NCI-H1092 (cell line): ENCODE measurements around the gene RASGRF1.
"Not testable (repeated sequence)": the region's sequence is repeated elsewhere in the genome, so short reads cannot be mapped to it uniquely, and the experiment has no call there.

Source experiments
- DNase-seq: peaks from one replicate; lab custom pipeline; 2025; lab: John Stamatoyannopoulos, UW

The RASGRF1 gene, protein sequence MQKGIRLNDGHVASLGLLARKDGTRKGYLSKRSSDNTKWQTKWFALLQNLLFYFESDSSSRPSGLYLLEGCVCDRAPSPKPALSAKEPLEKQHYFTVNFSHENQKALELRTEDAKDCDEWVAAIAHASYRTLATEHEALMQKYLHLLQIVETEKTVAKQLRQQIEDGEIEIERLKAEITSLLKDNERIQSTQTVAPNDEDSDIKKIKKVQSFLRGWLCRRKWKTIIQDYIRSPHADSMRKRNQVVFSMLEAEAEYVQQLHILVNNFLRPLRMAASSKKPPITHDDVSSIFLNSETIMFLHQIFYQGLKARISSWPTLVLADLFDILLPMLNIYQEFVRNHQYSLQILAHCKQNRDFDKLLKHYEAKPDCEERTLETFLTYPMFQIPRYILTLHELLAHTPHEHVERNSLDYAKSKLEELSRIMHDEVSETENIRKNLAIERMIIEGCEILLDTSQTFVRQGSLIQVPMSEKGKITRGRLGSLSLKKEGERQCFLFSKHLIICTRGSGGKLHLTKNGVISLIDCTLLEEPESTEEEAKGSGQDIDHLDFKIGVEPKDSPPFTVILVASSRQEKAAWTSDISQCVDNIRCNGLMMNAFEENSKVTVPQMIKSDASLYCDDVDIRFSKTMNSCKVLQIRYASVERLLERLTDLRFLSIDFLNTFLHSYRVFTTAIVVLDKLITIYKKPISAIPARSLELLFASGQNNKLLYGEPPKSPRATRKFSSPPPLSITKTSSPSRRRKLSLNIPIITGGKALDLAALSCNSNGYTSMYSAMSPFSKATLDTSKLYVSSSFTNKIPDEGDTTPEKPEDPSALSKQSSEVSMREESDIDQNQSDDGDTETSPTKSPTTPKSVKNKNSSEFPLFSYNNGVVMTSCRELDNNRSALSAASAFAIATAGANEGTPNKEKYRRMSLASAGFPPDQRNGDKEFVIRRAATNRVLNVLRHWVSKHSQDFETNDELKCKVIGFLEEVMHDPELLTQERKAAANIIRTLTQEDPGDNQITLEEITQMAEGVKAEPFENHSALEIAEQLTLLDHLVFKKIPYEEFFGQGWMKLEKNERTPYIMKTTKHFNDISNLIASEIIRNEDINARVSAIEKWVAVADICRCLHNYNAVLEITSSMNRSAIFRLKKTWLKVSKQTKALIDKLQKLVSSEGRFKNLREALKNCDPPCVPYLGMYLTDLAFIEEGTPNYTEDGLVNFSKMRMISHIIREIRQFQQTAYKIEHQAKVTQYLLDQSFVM (N-terminal part only)

DNA sequence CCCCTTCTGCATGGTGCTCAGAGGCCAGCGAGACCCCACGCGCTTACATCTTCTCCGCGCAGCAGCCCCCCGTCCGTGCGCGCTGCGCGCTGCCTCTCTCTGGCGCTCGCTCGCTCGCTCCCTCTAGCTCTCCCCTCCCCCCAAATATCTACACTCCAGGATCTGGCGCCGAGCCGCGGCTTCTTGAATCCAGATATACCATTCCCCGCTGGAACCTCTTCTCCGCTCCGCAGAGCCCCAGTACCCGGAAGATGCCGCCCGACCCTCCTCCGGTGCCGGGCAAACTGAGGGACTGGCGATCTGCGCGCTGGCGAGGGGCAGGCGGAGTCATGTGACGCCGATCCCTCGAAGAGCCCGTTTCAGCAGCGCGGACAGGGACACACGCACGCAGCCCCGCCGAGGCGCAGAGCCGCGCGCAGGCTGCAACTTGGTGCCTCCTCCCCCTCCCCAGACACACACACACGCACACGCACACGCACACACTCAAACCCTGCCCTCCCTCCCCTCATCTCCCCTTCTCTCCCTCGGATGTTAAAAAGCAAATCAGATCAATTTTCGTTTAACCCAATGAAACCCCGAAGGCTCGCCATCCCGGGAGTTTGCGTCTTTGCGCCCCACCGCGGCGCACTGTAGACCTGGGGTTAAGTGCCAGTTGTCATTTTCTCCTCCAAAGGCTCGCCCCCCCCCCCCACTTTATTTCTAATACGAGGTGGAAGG lies at the start of gene RASGRF1:
Gene RASGRF1, minus strand, starts transcription at position 294 of the 717 bp plus-strand sequence. Its CDS starts 282 bp downstream, at position 12.
- DNase-seq = no peak

DNA sequence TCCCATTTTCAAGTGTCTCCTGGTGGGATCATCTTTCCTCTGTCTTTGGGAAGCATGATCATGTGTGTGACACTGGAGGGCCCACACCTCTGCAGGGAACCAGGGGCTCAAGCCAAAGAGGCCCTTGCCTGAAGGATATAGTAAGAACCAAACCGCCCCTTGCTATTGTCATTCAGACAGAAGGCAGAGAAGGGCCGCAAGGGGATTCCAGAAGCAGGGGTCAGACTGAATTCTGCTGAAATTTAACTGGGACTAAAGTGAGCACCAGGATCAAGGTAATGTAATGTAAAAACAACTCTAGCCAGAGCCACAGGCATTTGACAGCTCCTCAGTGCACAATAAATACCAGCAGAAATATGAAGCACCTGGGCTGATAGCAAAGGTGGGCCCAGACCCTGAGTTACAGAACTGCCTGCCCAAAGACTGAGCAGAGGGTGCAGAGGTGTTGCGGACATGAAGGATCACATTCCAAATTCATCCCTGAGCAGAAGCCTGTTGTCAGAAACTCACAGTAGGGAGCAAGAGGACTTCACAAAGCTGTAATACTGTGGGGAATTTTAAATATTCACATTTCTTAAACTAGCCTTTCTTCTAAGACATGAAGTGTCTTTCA lies 46.0 kb upstream of the RASGRF1 start:
- no peak for DNase-seq

DNA sequence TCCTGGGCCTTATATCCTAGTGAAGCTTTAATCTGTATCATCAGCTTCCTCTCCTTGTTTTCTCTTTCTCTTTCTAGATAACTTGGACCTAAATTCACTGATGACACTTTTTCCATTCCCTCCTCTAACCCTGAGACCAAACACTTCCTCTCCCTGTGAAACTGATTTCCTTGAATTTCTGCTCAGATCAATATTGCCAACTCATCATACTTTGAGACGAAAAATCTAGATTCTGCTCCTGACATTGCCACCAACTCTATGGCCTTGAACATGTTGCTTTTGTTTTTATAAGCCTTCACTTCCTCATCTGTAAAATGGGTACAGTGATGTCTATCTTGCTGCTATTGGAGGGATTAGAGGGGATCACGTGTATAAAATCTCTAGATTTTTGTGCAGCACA lies 42.7 kb upstream of the RASGRF1 start:
- DNase-seq = no peak

DNA sequence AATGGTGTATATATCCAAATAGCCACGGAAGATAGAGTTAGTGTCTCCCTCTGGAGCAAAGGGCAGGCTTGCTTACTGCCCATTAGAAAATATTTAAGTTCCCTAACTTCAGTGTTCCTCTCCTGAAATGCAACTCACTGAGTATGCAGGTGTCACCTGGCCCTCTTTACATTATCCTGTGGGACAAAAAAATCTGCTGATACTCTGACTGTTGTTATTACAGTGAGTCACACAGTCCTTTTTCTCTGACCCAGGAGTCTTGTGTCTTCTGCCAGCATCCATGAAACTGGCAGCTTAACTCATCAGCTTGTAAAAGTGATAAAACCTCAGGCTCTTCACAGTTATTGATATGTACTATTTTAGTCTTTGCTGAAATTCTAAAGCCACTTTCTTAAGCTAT lies 42.2 kb upstream of the RASGRF1 start:
- DNase-seq = no peak

DNA sequence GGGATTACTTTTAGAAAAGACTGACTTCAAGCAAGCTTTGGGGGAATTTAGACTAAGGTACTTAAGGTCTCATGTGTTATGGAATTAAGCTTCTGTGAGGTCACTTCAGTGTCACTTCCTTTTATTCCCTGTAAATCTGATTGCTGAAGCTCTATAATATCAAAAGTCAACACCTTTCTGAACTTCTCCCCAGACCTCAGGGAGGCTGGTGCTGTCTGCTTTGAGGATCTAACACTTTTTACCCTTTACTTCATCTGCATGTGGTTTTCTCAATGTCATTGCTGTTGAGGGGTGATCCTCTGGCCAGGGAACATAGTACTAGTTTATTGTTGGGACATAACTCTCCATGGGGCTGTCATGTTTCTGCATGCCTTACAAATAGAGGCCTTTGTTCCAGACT lies 41.8 kb upstream of the RASGRF1 start:
- no peak for DNase-seq

DNA sequence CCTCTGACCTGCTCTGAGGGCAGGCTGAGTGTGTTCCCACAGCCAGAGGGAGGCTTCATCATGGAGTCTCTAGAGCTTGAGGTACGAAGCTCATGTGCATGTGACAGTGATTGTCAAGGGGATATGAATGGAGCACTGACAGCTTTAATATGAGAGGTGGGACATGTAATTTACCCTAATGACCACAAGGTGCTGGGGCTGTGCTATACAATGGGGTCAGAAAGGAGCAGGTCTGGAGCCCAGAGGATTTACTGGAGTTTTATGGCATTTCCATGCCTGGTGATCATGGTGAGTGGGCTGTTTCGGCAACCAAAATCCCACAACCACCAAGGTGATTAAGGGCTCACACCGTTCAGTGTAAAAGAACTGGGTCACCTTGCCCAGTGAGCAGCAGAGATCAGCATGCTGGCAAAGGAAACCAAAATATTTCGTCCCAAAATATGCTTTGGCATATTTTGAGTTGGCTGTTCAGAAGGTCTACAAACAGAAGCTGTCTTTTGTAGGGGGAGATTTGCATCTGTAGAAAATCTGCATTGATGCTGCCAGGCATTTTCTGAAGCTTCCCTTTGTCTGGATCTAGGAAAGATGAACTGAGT lies 40.1 kb upstream of the RASGRF1 start:
- DNase-seq = no peak

DNA sequence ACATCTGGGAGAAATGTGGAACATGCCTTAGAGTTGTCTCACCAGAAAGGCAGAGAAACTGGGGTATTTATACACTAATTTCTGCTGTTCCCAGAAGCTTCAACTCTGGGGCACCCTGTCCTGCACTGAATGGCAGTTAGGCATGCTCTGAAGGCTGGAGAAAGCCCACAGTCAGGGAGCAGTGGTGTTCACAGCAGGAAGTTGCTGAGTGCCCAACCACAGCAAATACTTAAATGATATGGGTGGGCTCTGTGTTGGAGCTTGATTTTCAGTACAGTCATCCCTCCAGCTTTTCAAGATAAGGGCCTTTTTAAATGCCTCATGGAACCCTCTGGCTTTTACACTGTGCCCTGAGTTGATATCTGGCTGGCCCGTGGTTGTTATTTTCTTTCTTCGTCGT lies 38.7 kb upstream of the RASGRF1 start:
- no peak for DNase-seq

DNA sequence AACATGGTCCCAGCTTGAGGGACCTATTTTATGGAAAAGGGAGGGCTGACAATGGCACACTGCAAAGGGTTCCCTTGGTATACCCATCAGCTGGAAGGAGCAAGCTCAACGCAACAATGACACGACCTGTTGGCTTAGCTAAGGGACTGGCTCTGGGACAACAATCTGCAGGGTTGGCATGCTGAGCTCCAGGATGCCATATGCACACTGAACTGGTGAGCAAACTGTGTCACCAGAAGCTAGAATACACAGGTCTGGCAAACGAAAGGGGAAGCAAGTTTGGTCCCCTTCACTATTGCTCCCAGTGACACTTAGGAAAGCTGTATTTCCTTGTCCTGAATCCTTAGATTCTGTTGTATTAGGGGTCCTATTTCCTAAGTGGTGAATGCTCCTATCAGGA lies 38.0 kb upstream of the RASGRF1 start:
- DNase-seq = no peak

DNA sequence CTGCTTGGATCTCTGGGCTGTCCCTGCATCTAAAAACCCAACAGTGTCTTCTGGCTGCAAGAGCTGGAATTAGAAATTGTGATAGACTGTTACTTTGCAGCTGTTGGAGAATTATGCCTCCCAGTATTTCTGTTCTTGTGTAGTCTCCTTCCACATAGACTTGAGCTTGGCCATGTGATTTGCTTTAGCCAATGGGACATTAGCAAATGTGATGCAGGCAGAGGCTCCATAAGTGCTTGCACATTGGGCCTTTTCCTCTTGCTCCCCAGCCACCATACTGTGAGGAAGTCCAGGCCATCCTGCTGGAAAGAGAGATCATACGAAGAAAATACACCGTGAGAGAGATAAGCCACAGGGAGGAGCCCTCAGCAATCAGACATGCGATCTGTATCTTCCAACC lies 33.8 kb upstream of the RASGRF1 start:
- DNase-seq = no peak

DNA sequence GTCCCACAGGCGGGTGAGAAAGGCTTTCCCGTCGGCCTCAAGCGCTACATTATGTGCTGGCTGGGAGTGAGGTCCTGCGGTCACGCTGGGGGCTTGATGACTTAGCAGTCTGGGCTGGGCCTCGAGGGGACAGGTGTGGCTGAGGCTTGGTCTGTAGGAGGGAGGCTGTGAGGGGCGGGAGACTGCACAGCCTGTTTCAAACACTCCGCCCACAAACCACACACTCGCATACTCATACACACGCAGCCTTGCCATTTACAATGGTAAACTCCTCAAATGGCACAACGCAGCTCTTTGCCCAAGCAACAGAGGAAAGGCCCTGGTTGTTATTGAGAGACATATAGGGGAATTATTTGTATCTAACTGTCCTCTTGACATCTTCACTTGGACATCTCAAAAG lies 32.4 kb upstream of the RASGRF1 start:
- no peak for DNase-seq

DNA sequence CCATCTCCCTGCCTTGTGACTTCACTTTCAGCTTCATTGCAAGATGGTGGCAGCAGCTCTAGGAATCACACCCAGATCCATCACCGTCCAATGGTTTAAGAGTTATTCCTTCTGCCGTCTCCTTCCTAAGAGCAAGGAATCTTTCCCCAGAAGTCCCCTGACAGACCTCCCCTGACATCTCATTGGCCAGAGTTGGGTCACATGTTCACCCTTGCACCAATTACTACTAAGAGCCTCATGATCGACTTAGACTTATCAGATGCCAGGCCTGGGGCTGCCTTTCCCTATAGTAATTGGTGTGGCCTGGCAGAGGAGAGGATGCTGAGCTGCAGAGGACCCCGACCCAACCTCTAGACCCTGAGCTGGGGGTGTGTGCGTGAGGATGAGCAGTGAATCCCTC lies 31.8 kb upstream of the RASGRF1 start:
- no peak for DNase-seq

DNA sequence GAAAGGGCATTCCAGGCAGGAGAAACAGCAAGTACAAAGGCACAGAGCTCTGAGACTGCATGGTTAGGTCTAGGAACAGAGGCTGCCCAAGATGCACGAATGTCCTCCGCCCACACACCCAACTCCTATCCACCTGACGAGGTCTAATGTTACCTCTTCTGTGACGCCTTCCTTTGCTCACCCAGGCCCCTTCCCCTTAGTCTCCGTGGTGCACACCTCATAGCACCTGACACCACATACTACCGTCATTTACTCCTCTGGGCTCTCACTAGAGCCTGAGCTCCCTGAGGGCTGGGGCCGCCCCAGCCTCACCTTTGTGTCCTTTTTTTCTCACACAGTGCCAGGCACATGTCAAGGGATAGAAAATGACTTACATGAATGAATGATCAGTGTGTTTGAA lies 31.0 kb upstream of the RASGRF1 start:
- no peak for DNase-seq

DNA sequence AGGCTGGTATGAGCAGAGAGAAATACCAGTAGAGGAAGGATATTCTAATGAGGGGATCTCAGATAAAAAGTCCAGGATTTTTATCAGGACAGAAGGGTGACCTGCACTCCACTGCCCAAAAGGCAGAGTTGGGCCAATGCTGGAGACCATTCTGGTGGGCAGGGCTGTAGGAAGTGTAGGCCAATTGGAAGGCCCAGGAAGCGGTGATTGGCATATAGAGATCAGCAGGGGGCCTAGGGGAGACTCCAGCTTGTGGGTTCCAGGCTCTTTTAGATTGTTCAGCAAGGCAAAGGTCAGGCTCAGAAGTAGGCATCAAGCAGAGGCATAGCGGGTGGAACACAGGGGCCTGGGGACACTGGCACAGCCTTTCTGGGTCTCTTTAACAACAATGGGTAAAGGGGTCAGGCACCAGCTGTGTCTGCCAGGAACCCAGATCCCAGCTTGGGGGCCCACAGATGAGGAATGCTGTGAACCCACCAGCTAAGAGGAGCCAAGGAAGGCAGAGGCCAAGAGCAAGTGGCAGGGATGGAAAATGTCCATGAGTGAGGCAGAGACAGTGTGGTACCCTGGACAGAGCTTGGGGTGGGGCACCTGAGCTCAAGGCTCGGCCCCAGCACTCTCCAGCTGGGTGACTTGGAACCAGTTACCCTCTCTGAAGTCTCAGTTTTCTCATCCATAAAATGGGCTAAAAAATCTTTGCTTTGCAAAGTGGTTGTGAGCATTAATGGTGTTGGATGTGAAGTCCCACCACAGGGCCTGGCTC lies 27.0 kb upstream of the RASGRF1 start:
- DNase-seq = no peak

DNA sequence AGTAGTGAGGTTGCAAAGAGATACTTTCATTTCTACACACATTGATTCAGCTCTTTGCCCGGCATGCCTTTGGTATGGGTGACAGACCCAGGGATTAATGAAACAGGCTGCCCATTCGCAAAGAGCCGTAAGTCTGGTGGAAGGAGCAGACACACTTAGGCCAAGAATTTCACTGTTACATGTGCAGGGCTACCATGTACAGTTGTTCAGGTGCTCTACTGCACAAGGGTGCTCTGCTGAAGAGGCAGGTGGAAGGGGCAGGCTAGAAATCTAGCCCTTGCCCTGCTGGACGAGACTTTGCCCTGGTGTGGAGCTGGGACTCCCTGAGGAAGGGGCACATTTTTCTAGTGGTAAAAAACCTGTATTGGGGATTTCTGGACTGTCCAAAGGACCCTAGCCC lies 26.2 kb upstream of the RASGRF1 start:
- DNase-seq = no peak

DNA sequence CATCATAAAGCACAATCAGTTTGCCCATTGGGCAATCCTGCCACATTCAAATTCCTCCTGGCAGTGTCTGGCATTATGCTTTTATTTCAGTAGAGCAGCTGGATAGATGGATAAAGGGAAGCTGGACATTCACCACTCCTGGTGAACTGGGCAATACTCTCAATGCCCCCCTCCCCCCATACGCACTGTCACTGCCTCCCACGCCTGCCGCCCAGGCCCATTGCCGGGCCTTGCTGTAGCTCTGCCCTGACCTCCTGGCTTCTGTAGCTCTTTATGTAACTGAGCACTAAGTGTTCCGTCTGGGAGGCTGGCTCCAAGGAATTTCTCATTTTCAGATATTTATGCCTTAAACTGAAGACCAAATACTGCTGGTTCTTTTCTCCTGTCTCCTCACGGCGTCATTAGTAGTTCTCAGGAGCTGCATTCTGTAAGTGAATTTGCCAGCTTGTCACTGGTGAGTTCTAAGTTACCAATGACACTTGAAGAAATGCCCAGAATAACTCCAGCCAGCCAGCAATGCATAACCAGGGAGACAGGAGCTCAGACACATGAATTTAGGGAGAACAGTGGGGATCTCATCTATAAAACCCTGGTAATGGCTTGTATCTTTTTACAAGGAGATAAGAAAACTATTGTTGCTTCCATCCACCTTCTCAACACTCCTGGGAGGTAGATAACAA lies 25.5 kb upstream of the RASGRF1 start:
- DNase-seq = no peak

DNA sequence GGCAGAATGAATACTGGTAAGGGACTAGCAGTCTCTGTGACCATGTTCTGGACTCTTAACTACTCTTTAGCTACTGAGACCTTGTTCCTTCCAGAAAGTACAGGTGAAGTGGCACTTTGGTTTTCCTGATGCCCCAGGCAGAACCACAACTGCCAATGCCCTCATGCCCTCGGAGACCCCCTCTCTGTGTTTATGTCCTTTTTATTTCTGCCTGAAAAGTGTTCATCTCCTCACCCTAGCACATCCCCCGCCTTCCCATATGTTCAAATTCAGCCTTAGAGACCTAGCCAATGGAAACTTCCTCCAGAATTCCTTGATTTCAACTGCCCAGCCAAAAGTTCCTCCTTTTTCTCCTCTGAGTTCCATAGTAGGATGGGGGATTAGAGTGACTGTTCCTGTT lies 23.3 kb upstream of the RASGRF1 start:
- DNase-seq = no peak

DNA sequence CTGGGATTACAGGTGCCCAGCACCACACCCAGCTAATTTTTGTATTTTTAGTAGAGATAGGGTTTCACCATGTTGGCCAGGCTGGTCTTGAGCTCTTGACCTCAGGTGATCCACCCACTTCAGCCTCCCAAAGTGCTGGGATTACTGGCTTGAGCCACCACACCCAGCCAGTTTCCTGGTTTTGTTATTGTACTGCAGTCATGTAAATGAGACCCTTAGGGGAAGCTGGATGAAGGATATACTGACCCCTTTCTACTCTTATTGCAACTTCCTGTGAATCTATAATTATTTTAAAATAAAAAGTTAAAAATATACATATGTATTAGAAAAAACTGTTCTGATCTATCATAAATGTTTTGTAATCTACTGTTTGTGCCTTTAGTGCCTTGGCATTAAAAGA lies 20.8 kb upstream of the RASGRF1 start:
- DNase-seq = not testable (repeated sequence)

DNA sequence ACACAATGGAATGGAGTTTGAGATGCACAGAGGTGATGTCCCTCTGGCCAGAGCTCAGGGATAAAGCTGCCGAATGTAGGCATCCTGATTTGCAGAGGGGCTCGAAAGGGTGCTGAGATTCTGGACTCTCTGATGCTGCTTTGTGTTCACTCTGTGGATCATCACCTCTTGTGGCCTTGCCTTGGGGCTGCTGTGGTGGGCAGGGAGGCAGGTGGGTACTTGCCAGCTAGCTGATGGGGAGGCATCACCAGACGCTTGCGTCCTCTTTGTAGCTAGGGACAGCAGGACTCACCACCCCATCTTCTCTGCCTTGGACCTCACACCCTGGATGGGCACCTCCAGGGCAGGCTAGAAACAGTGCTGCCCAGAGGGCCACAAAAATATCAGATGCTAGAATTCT lies 14.6 kb upstream of the RASGRF1 start:
- no peak for DNase-seq

DNA sequence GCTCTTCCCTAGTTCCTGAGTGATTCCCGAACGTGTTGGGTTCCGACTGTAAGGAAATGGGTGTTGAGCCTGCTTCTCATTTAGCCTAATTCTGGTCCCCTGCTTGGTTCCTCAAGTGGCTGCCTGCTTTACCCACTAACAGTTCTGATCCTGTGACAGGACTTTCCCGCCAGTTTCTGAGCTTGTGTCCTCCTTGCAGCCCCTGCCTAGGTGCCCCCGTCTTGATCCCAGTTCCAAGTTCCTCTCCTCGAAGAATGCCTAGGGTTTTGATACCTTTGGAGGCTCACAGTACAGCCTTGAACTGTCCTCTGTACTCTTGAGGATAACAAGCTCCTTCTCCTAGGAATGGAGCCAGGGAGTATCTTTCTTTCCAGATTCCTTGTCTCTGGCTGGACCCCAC lies 12.0 kb upstream of the RASGRF1 start:
- no peak for DNase-seq
